Astrocyte of the cerebellum (primary cell): Measurements from ENCODE around the gene PKP3.

ENCODE experiments used
- DNase-seq: peaks from one replicate; pipeline ENCODE4 v3.0.0-alpha.2; 2011; ENCODE audit warnings: low read depth
- H3K4me3 ChIP-seq: 2 replicates; pipeline ENCODE4 v1.5.1; 2011; ENCODE audit warnings: mild to moderate bottlenecking, low read depth, low read length, moderate library complexity
- CTCF ChIP-seq: IDR thresholded peaks from 2 replicates; pipeline ENCODE4 v1.5.1; 2012; ENCODE audit warnings: low read length, low read depth, moderate library complexity, mild to moderate bottlenecking; ENCODE audit errors: missing control alignments
- in situ Hi-C: cut with HindIII; loops from 2 replicates; pipeline ENCODE4 v1.10.0; 2017; ENCODE audit warnings: low sequenced_read_pairs

Gene PKP3

GRCh38 chr11:405954-406795, 12.2 kb downstream of the PKP3 start:
- in situ Hi-C loops: no loop called here
- no peak for DNase-seq
- TF ChIP-seq CTCF: no peak
- H3K4me3 ChIP-seq: peak overlapping the region; percentile 51

DNA sequence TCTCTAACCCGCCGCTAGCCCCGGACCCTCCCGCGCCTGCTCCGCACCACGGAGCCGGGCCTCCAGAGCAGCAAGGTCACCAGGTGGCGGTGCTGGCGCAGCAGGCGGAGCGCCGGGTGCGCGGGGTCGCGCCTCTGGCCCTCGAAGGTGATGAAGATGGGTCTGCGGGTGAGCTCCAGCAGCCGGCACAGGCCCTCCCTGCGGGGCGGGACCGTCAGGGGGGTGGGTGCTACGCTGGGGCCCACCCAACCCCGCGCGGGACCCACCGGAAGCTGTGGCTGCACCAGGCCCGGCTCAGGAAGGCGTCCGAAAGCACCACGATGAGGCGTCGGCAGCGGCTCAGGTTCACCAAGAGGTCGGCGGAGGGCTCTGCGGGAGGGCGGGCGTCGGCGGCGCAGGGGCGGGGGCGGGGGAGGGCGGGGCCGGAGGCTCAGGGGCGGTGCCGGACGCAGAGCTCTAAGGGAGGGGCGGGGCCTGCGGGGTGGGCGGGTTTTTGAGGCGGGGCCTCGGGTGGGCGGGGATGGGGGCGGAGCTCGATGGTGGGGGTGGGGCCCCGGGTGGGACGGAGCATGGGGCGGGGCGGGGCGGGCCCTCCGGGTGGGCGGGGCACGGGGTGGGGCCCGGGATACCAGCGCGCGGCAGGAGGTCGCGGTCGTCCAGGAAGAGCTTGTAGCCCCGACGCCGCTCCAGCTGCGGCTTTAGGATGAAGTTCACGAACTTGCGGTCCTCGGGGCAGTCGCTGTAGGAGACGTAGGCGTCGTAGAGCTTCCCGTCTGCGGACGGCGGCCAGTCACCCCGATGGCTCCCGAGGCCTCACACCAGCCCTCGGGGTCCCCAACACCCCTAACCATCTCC, 13.0 kb downstream of the PKP3 start:
- no peak for TF ChIP-seq CTCF
- in situ Hi-C loops: no loop called here
- peak overlapping the region; percentile 51 for H3K4me3 ChIP-seq
- peak; percentile 22 for DNase-seq

DNA sequence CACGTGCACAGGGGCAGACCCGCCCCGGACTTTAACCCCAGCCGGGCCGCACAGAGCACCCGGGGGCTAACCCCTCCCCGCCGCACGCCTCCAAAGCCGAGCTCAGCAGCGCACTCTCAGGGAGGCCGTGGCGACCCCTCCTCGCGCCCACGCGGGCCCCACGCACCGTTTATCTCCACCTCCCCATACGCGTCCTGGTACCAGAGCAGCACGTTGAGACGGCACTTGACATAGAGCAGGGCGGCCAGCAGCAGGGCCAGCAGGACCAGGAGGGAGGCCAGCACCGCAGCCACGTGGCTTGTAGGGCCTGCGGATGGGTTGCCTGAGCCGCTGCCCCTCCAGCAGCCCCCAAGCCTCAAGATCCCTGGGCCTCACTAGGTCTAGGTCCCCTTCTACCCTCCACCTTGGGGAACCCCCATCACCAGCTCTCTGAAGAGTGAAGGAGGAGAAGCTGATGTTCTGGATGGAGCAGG, 13.7 kb downstream of the PKP3 start:
- no peak overlapping the region for H3K4me3 ChIP-seq
- in situ Hi-C loops: no loop called here
- no peak for DNase-seq

GRCh38 chr11:408154-409007, 14.4 kb downstream of the PKP3 start:
- no peak for DNase-seq
- TF ChIP-seq CTCF: no peak
- in situ Hi-C loops: no loop called here
- H3K4me3 ChIP-seq: no peak overlapping the region

More for the DNA sequence above, 13.7 kb downstream of the PKP3 start:
- no peak for TF ChIP-seq CTCF

DNA sequence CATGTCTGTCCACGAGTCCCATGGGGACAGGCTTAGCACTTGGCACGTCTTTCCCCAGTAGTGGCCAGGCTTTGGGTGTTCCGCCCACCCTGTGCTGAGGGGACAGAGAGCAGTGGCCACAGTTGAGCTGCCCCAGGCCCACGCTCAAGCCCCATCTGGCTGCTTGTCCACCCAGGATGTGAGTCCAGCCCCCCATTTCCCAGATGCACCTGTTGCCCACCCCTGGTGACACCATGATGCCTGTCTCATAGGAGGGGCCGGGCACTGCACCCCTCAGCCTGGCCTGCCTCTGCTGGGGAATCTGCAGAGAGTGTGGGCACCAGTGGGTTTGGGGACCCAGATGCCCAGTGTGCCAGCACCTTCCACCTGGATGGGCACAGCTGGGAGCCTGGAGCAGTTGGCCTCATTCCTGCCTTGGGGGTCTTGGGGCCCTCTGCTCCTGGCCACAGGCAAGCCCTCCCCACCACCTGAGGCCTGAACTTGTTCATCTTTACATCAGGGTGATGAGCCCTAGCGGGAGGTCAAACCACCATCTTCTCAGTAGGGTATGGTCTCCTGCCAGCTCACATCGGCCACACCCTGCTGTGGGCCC, 15.1 kb downstream of the PKP3 start:
- no peak for DNase-seq
- in situ Hi-C loops: no loop called here
- no peak overlapping the region for H3K4me3 ChIP-seq
- no peak for TF ChIP-seq CTCF
